ENCODE measurements around the gene BCL2L2. TPM values are rescaled to one million over a fixed set of nuclear protein-coding genes. Genes with fewer than 3 reads are reported as not detected.

Gene BCL2L2
- total and polyA plus RNA-seq, 9 of the 15 experiments (the other 6 are each of a cell fraction or from before 2014, with no cell fraction given) = 2.6 to 32.5 (median 14.7) TPM

DNA sequence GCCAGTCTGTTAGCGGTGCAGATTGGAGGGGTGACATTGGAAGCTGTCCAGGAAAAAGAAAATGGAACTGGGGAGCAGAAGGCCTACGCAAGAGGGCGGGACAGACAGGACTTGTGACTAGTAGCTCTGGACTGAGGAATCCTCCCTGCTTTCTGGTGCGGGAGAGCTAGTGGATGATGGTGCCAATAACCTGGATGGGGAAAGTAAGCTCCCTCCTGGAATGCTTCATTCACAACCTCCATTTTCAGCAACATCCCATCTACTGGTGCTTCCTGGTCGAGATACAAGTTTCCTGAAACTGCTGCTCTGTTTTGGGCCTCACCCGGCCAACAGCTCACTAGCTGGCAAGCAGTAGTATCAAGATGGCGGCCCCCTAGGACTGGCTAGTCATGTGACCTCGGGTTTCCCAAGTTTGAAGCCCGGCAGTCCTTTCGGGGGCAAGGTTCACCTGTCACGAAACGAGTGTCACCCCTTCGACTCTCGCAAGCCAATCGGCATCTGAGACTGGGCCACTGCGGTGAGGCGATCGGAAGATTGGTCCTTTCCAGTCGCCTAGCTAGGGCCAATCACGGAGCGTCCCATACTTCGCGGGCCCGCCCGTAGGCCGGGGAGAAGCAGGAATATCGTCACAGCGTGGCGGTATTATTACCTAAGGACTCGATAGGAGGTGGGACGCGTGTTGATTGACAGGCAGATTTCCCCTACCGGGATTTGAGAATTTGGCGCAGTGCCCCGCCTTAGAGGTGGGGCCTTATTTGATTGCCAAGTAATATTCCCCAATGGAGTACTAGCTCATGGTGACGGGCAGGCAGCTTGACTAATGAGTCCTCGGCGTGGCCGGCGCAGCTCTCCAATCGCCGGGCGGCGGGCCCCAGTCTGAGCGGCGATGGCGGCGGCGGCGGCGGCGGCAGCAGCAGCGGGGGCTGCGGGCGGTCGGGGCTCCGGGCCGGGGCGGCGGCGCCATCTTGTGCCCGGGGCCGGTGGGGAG lies 14.2 kb downstream of the BCL2L2 start, which contains the start of gene PABPN1 (continued):
- TF ChIP-seq ZBTB12 (CRISPR knock-in tag; IDR thresholded peaks at IDR 0.05) = peak; percentile 72; the same call in 1 of the 2 replicates
- TF ChIP-seq SMARCA4 (IDR thresholded peaks at IDR 0.05) = no peak
- TF ChIP-seq AFF4 (CRISPR knock-in tag; IDR thresholded peaks at IDR 0.05) = peak; percentile 87
- no peak for TF ChIP-seq HLTF (IDR thresholded peaks at IDR 0.05)
- TF ChIP-seq ZNF24 (IDR thresholded peaks at IDR 0.05) = no peak
- TF ChIP-seq BDP1 (IDR thresholded peaks at IDR 0.05; ENCODE audit: insufficient read depth, insufficient read length) = no peak
- no peak; the same call in 1 of the 2 replicates for TF ChIP-seq KHSRP (IDR thresholded peaks at IDR 0.05)
- TF ChIP-seq CCAR2 (IDR thresholded peaks at IDR 0.05; ENCODE audit: low read depth, low read length) = no peak
- no peak for TF ChIP-seq ZFP36 (IDR thresholded peaks at IDR 0.05; ENCODE audit: low read depth, low read length, partially characterized antibody)
- no peak for TF ChIP-seq ZNF354B (CRISPR knock-in tag; IDR thresholded peaks at IDR 0.05)
- TF ChIP-seq MTA1 (IDR thresholded peaks at IDR 0.05; ENCODE audit: borderline replicate concordance) = 0 out of 2 replicates have a peak, but pooled peaks have one; percentile 19
- no peak for TF ChIP-seq MTF1 (CRISPR knock-in tag; IDR thresholded peaks at IDR 0.05; ENCODE audit: borderline replicate concordance)
- TF ChIP-seq ESRRB (CRISPR knock-in tag; IDR thresholded peaks at IDR 0.05; ENCODE audit: borderline replicate concordance) = 0 out of 2 replicates have a peak, but pooled peaks have one; percentile 70
- TF ChIP-seq RBM34 (IDR thresholded peaks at IDR 0.05; ENCODE audit: borderline replicate concordance, insufficient read depth, low read length) = no peak
- no peak for TF ChIP-seq SNRNP70 (optimal IDR thresholded peaks at IDR 0.05; ENCODE audit: low read depth, low read length)
- TF ChIP-seq ZNF696 (CRISPR knock-in tag; conservative IDR thresholded peaks at IDR 0.05) = no peak
- TF ChIP-seq ZBTB7A (IDR thresholded peaks at IDR 0.05; ENCODE audit: borderline replicate concordance, control insufficient read depth, low read depth, low read length) = no peak
- no peak for TF ChIP-seq GABPB2 (CRISPR knock-in tag; conservative IDR thresholded peaks at IDR 0.05)
- no peak for TF ChIP-seq ZNF217 (CRISPR knock-in tag; IDR thresholded peaks at IDR 0.05)
- TF ChIP-seq CBX8 (IDR thresholded peaks at IDR 0.05; ENCODE audit: borderline replicate concordance, extremely low read depth, low read depth, low read length, poor library complexity, severe bottlenecking) = no peak
- no peak for TF ChIP-seq PHB (CRISPR knock-in tag; IDR thresholded peaks at IDR 0.05)
- no peak for TF ChIP-seq ELK1 (CRISPR knock-in tag; IDR thresholded peaks at IDR 0.05)

All from K562 (cell line).